ENCODE results near the gene SLC22A3. TPM values are rescaled to one million over a fixed set of nuclear protein-coding genes. Genes with fewer than 3 reads are reported as not detected.

Gene SLC22A3
- total and polyA plus RNA-seq, 2 of the 13 experiments (the other 11 are each of a cell fraction or from before 2014, with no cell fraction given) = 12.0 to 31.5 TPM

DNA sequence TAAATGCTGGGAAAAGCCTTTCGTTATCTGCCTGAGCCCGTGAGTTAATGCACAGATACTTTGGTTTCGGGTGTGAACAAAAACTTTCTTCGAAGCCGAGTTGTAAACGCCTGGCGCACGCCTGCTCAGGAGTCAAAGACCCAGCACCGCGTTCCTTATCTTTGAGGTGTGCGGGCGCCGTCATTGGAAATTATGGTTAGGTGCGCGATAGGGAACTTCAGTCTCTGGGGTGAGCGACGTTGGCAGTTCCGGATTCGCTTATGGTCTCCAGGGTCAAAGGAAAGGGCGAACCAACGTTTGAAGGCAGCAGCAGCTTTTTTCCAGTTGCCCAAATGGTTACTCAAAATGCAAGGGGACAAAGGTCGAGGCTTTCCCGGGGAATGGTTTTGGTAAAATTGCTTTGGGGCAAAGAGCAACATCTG, 853 bp downstream of the SLC22A3 start (continued):
- TF ChIP-seq, protein P1, sequence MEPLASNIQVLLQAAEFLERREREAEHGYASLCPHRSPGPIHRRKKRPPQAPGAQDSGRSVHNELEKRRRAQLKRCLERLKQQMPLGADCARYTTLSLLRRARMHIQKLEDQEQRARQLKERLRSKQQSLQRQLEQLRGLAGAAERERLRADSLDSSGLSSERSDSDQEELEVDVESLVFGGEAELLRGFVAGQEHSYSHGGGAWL (CRISPR knock-in tag; IDR thresholded peaks at IDR 0.05) = 0 out of 2 replicates have a peak, but pooled peaks have one; percentile 51
- TF ChIP-seq SP2 (CRISPR knock-in tag; IDR thresholded peaks at IDR 0.05) (no peak), ZNF878 (CRISPR knock-in tag; IDR thresholded peaks at IDR 0.05) (0 out of 2 replicates have a peak, but pooled peaks have one; percentile 42), SRF (IDR thresholded peaks at IDR 0.05; ENCODE audit: low read depth, low read length) (no peak), ZBTB38 (CRISPR knock-in tag; IDR thresholded peaks at IDR 0.05) (no peak), MYC (CRISPR knock-in tag; IDR thresholded peaks at IDR 0.05; ENCODE audit: borderline replicate concordance) (peak; percentile 64), PHF21A (CRISPR knock-in tag; IDR thresholded peaks at IDR 0.05) (peak; percentile 81), SAP130 (CRISPR knock-in tag; IDR thresholded peaks at IDR 0.05; ENCODE audit: low read depth) (peak; percentile 71), MTF1 (CRISPR knock-in tag; IDR thresholded peaks at IDR 0.05) (no peak), ZNF205 (CRISPR knock-in tag; IDR thresholded peaks at IDR 0.05) (no peak), KLF16 (CRISPR knock-in tag; IDR thresholded peaks at IDR 0.05) (0 out of 4 replicates have a peak, but pooled peaks of 1 of the 2 experiments have one; percentile 19), ZNF44 (CRISPR knock-in tag; IDR thresholded peaks at IDR 0.05) (0 out of 2 replicates have a peak, but pooled peaks have one; percentile 57), ATF1 (CRISPR knock-in tag; IDR thresholded peaks at IDR 0.05) (peak; percentile 39; the same call in 1 of the 2 replicates), HES4 (CRISPR knock-in tag; IDR thresholded peaks at IDR 0.05; ENCODE audit: borderline replicate concordance) (no peak), ZNF816 (CRISPR knock-in tag; IDR thresholded peaks at IDR 0.05; ENCODE audit: borderline replicate concordance) (no peak), SCMH1 (CRISPR knock-in tag; IDR thresholded peaks at IDR 0.05; ENCODE audit: borderline replicate concordance) (no peak)
- TF ChIP-seq, protein P2, sequence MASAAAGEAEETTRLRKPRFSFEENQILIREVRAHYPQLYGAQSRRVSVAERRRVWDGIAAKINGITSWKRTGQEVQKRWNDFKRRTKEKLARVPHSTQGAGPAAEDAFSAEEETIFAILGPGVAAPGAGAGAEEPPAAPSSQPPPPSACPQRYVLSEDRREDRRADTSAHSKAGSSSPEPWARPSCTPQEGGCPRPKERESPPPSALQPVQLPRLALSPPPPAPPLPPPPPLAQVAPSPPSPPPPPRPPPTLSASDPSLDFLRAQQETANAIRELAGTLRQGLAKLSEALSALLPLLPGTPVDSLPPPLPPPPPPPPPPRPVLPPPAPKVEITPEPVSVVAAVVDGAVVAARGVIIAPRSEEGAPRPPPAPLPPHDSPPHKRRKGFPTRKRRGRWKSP (CRISPR knock-in tag; IDR thresholded peaks at IDR 0.05) = peak; percentile 80
- TF ChIP-seq, protein P3, sequence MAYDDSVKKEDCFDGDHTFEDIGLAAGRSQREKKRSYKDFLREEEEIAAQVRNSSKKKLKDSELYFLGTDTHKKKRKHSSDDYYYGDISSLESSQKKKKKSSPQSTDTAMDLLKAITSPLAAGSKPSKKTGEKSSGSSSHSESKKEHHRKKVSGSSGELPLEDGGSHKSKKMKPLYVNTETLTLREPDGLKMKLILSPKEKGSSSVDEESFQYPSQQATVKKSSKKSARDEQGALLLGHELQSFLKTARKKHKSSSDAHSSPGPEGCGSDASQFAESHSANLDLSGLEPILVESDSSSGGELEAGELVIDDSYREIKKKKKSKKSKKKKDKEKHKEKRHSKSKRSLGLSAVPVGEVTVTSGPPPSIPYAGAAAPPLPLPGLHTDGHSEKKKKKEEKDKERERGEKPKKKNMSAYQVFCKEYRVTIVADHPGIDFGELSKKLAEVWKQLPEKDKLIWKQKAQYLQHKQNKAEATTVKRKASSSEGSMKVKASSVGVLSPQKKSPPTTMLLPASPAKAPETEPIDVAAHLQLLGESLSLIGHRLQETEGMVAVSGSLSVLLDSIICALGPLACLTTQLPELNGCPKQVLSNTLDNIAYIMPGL (CRISPR knock-in tag; IDR thresholded peaks at IDR 0.05; ENCODE audit: borderline replicate concordance in 1 of 2, low read depth in 1 of 2) = 0 out of 4 replicates have a peak, but pooled peaks of 1 of the 2 experiments have one; percentile 5
- TF ChIP-seq, protein P4, sequence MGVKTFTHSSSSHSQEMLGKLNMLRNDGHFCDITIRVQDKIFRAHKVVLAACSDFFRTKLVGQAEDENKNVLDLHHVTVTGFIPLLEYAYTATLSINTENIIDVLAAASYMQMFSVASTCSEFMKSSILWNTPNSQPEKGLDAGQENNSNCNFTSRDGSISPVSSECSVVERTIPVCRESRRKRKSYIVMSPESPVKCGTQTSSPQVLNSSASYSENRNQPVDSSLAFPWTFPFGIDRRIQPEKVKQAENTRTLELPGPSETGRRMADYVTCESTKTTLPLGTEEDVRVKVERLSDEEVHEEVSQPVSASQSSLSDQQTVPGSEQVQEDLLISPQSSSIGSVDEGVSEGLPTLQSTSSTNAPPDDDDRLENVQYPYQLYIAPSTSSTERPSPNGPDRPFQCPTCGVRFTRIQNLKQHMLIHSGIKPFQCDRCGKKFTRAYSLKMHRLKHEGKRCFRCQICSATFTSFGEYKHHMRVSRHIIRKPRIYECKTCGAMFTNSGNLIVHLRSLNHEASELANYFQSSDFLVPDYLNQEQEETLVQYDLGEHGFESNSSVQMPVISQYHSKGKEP (CRISPR knock-in tag; IDR thresholded peaks at IDR 0.05) = no peak
- TF ChIP-seq, protein P5, sequence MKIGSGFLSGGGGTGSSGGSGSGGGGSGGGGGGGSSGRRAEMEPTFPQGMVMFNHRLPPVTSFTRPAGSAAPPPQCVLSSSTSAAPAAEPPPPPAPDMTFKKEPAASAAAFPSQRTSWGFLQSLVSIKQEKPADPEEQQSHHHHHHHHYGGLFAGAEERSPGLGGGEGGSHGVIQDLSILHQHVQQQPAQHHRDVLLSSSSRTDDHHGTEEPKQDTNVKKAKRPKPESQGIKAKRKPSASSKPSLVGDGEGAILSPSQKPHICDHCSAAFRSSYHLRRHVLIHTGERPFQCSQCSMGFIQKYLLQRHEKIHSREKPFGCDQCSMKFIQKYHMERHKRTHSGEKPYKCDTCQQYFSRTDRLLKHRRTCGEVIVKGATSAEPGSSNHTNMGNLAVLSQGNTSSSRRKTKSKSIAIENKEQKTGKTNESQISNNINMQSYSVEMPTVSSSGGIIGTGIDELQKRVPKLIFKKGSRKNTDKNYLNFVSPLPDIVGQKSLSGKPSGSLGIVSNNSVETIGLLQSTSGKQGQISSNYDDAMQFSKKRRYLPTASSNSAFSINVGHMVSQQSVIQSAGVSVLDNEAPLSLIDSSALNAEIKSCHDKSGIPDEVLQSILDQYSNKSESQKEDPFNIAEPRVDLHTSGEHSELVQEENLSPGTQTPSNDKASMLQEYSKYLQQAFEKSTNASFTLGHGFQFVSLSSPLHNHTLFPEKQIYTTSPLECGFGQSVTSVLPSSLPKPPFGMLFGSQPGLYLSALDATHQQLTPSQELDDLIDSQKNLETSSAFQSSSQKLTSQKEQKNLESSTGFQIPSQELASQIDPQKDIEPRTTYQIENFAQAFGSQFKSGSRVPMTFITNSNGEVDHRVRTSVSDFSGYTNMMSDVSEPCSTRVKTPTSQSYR (CRISPR knock-in tag; IDR thresholded peaks at IDR 0.05; ENCODE audit: borderline replicate concordance) = no peak
- TF ChIP-seq, protein P6, sequence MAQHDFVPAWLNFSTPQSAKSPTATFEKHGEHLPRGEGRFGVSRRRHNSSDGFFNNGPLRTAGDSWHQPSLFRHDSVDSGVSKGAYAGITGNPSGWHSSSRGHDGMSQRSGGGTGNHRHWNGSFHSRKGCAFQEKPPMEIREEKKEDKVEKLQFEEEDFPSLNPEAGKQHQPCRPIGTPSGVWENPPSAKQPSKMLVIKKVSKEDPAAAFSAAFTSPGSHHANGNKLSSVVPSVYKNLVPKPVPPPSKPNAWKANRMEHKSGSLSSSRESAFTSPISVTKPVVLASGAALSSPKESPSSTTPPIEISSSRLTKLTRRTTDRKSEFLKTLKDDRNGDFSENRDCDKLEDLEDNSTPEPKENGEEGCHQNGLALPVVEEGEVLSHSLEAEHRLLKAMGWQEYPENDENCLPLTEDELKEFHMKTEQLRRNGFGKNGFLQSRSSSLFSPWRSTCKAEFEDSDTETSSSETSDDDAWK (CRISPR knock-in tag; IDR thresholded peaks at IDR 0.05) = no peak

Data from HepG2 (cell line).